SK-N-SH (cell line): ENCODE data around the gene SPAG6. TPM values are rescaled to one million over a fixed set of nuclear protein-coding genes. Genes with fewer than 3 reads are reported as not detected.
"Not testable (repeated sequence)": the region's sequence is repeated elsewhere in the genome, so short reads cannot be mapped to it uniquely, and the experiment has no call there.

Experiments used
- CTCF ChIA-PET: fragments of 300-600, 350-600 bp; formaldehyde crosslinking; extraction: SDS; loops from one replicate; lab custom pipeline; 2021; lab: Yijun Ruan, JAX
- POLR2A ChIA-PET: fragments of 350-600 bp; sonication (Branson Sonifier 250); formaldehyde crosslinking; extraction: SDS; loops from one replicate; lab custom pipeline; 2020; ENCODE audit warnings: antibody characterized with exemption, inconsistent platforms; lab: Yijun Ruan, JAX
- DNase-seq: peaks from one replicate; pipeline ENCODE4 v3.0.0; 2012
- H2AFZ ChIP-seq: fragments of 200-600 bp; sonication (generic); 2 replicates; pipeline ENCODE4 v1.8.1; 2016; ENCODE audit warnings: antibody characterized with exemption, mild to moderate bottlenecking, low read depth
- H3F3A ChIP-seq: fragments of 200-600 bp; sonication (generic); replicated peaks from 2 replicates; pipeline ENCODE3; 2016; ENCODE audit warnings: antibody characterized with exemption, mild to moderate bottlenecking; ENCODE audit not compliant: insufficient read depth
- H3K27ac ChIP-seq, 2 experiments: fragments of 200-500 bp in 1 of 2; fragments of 200-600 bp in 1 of 2; sonication (Bioruptor generic) in 1 of 2; sonication (generic), shearing (Covaris generic) in 1 of 2; 2 replicates each; pipeline versions ENCODE4 v1.5.1 to v1.6.1; 2014 to 2016; ENCODE audit warnings: low read depth in 2 of 2, inconsistent platforms in 1 of 2, low read length in 1 of 2, mild to moderate bottlenecking in 1 of 2, mixed read lengths in 1 of 2
- H3K27me3 ChIP-seq: fragments of 200-600 bp; sonication (generic), shearing (Covaris generic); 2 replicates; pipeline ENCODE4 v1.6.1; 2016; ENCODE audit warnings: mixed run types; ENCODE audit not compliant: insufficient read depth
- H3K36me3 ChIP-seq, 2 experiments: fragments of 200-500 bp in 1 of 2; fragments of 200-600 bp in 1 of 2; sonication (Bioruptor generic) in 1 of 2; sonication (generic) in 1 of 2; replicated peaks in 1 of 2; 2 replicates each; pipeline versions ENCODE3 to v1.5.1; 2014 to 2016; ENCODE audit warnings: low read length in 1 of 2, mild to moderate bottlenecking in 1 of 2; ENCODE audit not compliant: insufficient read depth in 2 of 2, control insufficient read depth in 1 of 2
- H3K4me1 ChIP-seq, 2 experiments: fragments of 200-500 bp in 1 of 2; fragments of 200-600 bp in 1 of 2; sonication (Bioruptor generic) in 1 of 2; sonication (generic), shearing (Covaris generic) in 1 of 2; 2 replicates each; pipeline versions ENCODE4 v1.5.1 to v1.6.1; 2014 to 2016; ENCODE audit warnings: low read depth in 1 of 2, low read length in 1 of 2, mixed run types in 1 of 2; ENCODE audit not compliant: insufficient read depth in 2 of 2, control insufficient read depth in 1 of 2
- H3K4me2 ChIP-seq: fragments of 200-600 bp; sonication (generic), shearing (Covaris generic); 2 replicates; pipeline ENCODE4 v1.6.1; 2017; ENCODE audit warnings: mixed run types
- H3K4me3 ChIP-seq, 2 experiments: fragments of 200-500 bp in 1 of 2; fragments of 200-600 bp in 1 of 2; sonication (Bioruptor generic) in 1 of 2; sonication (generic), shearing (Covaris generic) in 1 of 2; 2 replicates each; pipeline versions ENCODE4 v1.5.1 to v1.8.1; 2014 to 2016; ENCODE audit warnings: low read depth in 2 of 2, inconsistent platforms in 1 of 2, low read length in 1 of 2, mild to moderate bottlenecking in 1 of 2, mixed read lengths in 1 of 2, moderate library complexity in 1 of 2
- H3K79me2 ChIP-seq: fragments of 200-600 bp; sonication (generic); 2 replicates; pipeline ENCODE4 v1.8.1; 2017; ENCODE audit warnings: mild to moderate bottlenecking; ENCODE audit not compliant: insufficient read depth
- H3K9ac ChIP-seq: fragments of 200-600 bp; sonication (generic); 2 replicates; pipeline ENCODE4 v1.6.1; 2017; ENCODE audit warnings: mixed run types
- H3K9me2 ChIP-seq: fragments of 200-600 bp; sonication (generic); 2 replicates; pipeline ENCODE4 v1.6.1; 2017; ENCODE audit warnings: mixed run types
- H3K9me3 ChIP-seq: fragments of 200-600 bp; sonication (generic); 2 replicates; pipeline ENCODE4 v1.6.1; 2017; ENCODE audit warnings: mixed run types, mild to moderate bottlenecking, moderate library complexity
- H4K20me1 ChIP-seq: fragments of 200-600 bp; sonication (generic); 2 replicates; pipeline ENCODE4 v1.6.1; 2017; ENCODE audit warnings: mild to moderate bottlenecking, mixed run types; ENCODE audit not compliant: insufficient read depth
- CHD2 ChIP-seq: fragments of 150-350 bp; IDR thresholded peaks from 2 replicates; pipeline ENCODE4 v1.6.1; 2018; ENCODE audit warnings: low read length; ENCODE audit not compliant: partially characterized antibody
- CTCF ChIP-seq: fragments of 200-600 bp; sonication (generic); IDR thresholded peaks from 2 replicates; pipeline ENCODE4 v1.6.1; 2017; ENCODE audit warnings: antibody characterized with exemption, mild to moderate bottlenecking, moderate library complexity
- EZH2phosphoT487 ChIP-seq: fragments of 200-600 bp; sonication (generic); IDR thresholded peaks from 2 replicates; pipeline ENCODE4 v1.6.1; 2017; ENCODE audit warnings: low read depth, mixed run types, mild to moderate bottlenecking, antibody characterized with exemption, moderate library complexity, borderline replicate concordance
- FOSL2 ChIP-seq: IDR thresholded peaks from 2 replicates; pipeline ENCODE4 v1.4.0; 2012; ENCODE audit warnings: low read depth, mild to moderate bottlenecking, moderate library complexity, borderline replicate concordance
- FOXJ3 ChIP-seq: sonication (generic); formaldehyde crosslinking; IDR thresholded peaks from 2 replicates; pipeline ENCODE4 v1.5.1; 2020; ENCODE audit warnings: mild to moderate bottlenecking, missing genetic modification reagents
- MAX ChIP-seq: IDR thresholded peaks from 2 replicates; pipeline ENCODE4 v1.4.0; 2012; ENCODE audit warnings: low read depth
- NFIC ChIP-seq: IDR thresholded peaks from 2 replicates; pipeline ENCODE4 v1.4.0; 2012; ENCODE audit warnings: borderline replicate concordance
- RXRA ChIP-seq: IDR thresholded peaks from 2 replicates; pipeline ENCODE4 v1.4.0; 2012; ENCODE audit warnings: low read depth, mild to moderate bottlenecking, borderline replicate concordance
- TEAD4 ChIP-seq: IDR thresholded peaks from 2 replicates; pipeline ENCODE4 v1.4.0; 2012; ENCODE audit warnings: mild to moderate bottlenecking, borderline replicate concordance; ENCODE audit not compliant: insufficient read depth
- USF2 ChIP-seq: fragments of 150-350 bp; IDR thresholded peaks from 2 replicates; pipeline ENCODE4 v1.6.1; 2017; ENCODE audit warnings: antibody characterized with exemption, low read length, low read depth, borderline replicate concordance
- WGBS: methylation state at CpG from one replicate; pipeline ENCODE4 v1.1.6; 2017; ENCODE audit warnings: low lambda C conversion rate; 5-methylcytosine and 5-hydroxymethylcytosine counted together
- polyA plus RNA-seq, 3 experiments: library from polyadenylated mRNA; depleted of rRNA; stranded (reverse); fragments of >200 nt; gene quantifications; 2 replicates each; pipeline ENCODE4 v1.2.3, GENCODE V29; 2012
- TF ChIP-seq, protein P1 (sequence below): IDR thresholded peaks from 2 replicates; pipeline ENCODE4 v1.6.1; 2012; ENCODE audit warnings: mild to moderate bottlenecking, low read depth, low read length, moderate library complexity

SPAG6 gene
- polyA plus RNA-seq, 1 of the 3 experiments (the other 2 are of a cell fraction): 0.77 TPM

GRCh38 chr10:22356324-22356873 is 11.1 kb downstream of the SPAG6 start:
- no peak overlapping the region for H3K4me3 ChIP-seq
- POLR2A ChIA-PET: no interaction called here

DNA sequence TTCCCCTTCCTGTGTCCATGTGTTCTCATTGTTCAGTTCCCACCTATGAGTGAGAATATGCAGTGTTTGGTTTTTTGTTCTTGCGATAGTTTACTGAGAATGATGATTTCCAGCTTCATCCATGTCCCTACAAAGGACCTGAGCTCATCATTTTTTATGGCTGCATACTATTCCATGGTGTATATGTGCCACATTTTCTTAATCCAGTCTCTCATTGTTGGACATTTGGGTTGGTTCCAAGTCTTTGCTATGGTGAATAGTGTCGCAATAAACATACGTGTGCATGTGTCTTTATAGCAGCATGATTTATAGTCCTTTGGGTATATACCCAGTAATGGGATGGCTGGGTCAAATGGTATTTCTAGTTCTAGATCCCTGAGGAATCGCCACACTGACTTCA is 12.5 kb downstream of the SPAG6 start:
- H3K9ac ChIP-seq, H3K27ac ChIP-seq, DNase-seq, H3F3A ChIP-seq, H3K9me2 ChIP-seq, H4K20me1 ChIP-seq, CTCF ChIA-PET, H3K27me3 ChIP-seq, H3K36me3 ChIP-seq, H3K9me3 ChIP-seq, H3K79me2 ChIP-seq, H3K4me3 ChIP-seq, H3K4me2 ChIP-seq, H2AFZ ChIP-seq, POLR2A ChIA-PET, H3K4me1 ChIP-seq: not testable (repeated sequence)
- 71% methylated on average over 3 of the region's 4 CpGs for WGBS

More at GRCh38 chr10:22356324-22356873, 11.1 kb downstream of the SPAG6 start:
- Histone ChIP-seq H3K9ac (no peak overlapping the region), H3F3A (no peaks in the 10 kb centered on the region), H4K20me1 (no peaks in the 10 kb centered on the region), H3K9me3 (no peaks in the 10 kb centered on the region), H3K9me2 (no peaks in the 10 kb centered on the region), H3K36me3 (no peaks in the 10 kb centered on the region), H3K27me3 (no peaks in the 10 kb centered on the region), H3K4me1 (no peaks in the 10 kb centered on the region; a peak in 1 of 4 replicates), H3K27ac (no peak overlapping the region), H3K4me2 (no peak overlapping the region), H2AFZ (no peak overlapping the region), H3K79me2 (no peaks in the 10 kb centered on the region)
- 80% methylated on average over 4 of the region's 4 CpGs for WGBS
- TF ChIP-seq TEAD4: no peak
- no peak for TF ChIP-seq EZH2phosphoT487
- TF ChIP-seq, protein P1, sequence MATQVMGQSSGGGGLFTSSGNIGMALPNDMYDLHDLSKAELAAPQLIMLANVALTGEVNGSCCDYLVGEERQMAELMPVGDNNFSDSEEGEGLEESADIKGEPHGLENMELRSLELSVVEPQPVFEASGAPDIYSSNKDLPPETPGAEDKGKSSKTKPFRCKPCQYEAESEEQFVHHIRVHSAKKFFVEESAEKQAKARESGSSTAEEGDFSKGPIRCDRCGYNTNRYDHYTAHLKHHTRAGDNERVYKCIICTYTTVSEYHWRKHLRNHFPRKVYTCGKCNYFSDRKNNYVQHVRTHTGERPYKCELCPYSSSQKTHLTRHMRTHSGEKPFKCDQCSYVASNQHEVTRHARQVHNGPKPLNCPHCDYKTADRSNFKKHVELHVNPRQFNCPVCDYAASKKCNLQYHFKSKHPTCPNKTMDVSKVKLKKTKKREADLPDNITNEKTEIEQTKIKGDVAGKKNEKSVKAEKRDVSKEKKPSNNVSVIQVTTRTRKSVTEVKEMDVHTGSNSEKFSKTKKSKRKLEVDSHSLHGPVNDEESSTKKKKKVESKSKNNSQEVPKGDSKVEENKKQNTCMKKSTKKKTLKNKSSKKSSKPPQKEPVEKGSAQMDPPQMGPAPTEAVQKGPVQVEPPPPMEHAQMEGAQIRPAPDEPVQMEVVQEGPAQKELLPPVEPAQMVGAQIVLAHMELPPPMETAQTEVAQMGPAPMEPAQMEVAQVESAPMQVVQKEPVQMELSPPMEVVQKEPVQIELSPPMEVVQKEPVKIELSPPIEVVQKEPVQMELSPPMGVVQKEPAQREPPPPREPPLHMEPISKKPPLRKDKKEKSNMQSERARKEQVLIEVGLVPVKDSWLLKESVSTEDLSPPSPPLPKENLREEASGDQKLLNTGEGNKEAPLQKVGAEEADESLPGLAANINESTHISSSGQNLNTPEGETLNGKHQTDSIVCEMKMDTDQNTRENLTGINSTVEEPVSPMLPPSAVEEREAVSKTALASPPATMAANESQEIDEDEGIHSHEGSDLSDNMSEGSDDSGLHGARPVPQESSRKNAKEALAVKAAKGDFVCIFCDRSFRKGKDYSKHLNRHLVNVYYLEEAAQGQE: no peak
- TF ChIP-seq MAX: no peak
- TF ChIP-seq CTCF: no peak
- TF ChIP-seq NFIC: no peak
- no peak for TF ChIP-seq RXRA
- no peak for TF ChIP-seq CHD2
- TF ChIP-seq FOSL2: no peak
- no peak for TF ChIP-seq FOXJ3 (CRISPR knock-in tag)
- no peak for TF ChIP-seq USF2
- no peak for DNase-seq
- CTCF ChIA-PET: interaction anchor here (0.7 kb wide), 1 partner anchor 1777 kb away, joined by 3 read pairs; no protein-coding TSS in a partner anchor
